Stimulated activated CD8-positive, alpha-beta memory T cell treated with anti-CD3 and anti-CD28 coated beads, Interleukin-7, amount 100 ng/mL, for 4 hours (primary cell): ENCODE data around the gene SPDL1.

Source experiments
- DNase-seq, 2 donors: peaks; one replicate each; pipeline ENCODE4 v3.0.0-alpha.2; 2020; ENCODE audit warnings: low read depth in 2 of 2

Gene SPDL1

GRCh38 chr5:169631360-169631759, 47.8 kb downstream of the SPDL1 start:
- no peak for DNase-seq

DNA sequence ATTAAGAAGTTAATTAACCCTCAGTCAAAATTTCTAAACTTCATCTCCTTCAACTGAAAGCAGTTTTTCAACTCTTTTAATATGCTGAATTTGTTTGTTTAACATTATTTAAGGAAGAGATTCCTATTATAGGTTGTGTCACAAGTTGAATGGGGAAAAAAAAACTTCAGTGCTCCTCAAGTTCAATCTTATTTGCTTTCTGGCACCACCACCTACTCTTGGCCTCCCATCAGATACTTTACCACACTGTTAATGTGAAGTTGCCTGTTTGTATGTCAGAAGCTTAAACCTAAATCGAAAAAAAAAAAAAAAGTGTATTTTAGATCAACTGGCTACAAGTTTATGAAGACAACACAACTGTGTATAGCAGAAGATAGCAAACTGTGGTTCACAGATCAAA, 49.4 kb downstream of the SPDL1 start:
- no peak for DNase-seq

DNA sequence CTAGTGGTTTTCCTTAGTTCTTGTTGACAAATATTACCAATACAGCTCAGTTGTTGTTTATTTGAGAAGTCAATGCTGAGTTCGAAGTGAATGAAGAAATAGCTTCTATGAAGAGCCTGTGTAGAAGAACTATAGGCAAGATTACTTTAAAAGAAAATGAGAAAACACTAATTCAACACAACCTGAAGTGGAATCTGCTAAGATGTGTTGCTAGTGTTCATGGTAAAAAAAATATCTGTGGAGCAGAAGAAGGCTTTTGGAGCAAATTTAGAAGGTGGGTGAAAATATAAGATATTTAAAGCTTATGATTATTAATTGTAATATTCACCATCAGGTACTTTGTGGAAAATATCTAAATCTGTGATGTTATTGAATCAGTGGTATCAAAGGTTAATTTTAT, 51.0 kb downstream of the SPDL1 start:
- no peak for DNase-seq

DNA sequence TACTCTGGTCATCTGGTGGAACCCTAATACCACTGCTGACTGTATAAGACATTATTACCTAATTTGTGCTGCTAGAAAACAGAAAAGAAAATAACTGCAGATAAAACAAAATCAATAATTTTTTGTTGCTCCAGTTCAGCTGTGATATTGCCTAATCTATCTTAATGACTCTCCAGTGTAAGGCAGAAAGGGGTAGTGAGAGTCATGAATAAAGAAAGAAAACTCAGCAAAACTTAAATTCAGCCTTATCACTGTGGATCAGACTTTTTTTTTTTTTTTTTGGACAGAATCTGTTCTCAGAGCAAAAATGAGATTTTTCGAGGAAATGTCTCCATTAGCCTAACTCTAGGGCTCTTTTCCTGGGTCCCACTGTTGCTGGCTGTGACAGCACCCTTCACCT, 52.4 kb downstream of the SPDL1 start:
- DNase-seq: no peak

DNA sequence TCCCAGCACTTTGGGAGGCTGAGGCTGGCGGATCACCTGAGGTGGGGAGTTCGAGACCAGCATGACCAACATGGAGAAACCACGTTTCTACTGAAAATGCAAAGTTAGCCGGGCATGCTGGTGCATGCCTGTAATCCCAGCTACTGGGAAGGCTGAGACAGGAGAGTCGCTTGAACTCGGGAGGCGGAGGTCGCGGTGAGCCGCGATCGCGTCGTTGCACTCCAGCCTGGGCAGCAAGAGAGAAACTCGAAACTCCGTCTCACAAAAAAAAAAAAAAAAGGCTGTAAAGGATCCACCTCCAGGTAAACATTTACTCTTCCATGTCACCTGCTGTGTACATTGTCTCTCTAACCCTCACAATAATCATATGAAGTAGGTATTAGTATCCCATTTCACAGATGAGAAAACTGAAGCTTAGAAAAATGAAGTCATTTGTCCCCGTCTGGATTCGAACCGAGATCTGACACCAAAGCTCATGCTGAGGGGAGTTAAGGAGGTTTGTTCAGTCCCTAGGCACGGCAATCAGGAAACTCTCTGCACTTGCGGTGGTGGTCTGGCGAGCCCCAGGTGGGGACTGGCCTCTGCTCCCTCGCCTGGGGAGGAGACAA, 53.0 kb downstream of the SPDL1 start:
- DNase-seq: no peak

DNA sequence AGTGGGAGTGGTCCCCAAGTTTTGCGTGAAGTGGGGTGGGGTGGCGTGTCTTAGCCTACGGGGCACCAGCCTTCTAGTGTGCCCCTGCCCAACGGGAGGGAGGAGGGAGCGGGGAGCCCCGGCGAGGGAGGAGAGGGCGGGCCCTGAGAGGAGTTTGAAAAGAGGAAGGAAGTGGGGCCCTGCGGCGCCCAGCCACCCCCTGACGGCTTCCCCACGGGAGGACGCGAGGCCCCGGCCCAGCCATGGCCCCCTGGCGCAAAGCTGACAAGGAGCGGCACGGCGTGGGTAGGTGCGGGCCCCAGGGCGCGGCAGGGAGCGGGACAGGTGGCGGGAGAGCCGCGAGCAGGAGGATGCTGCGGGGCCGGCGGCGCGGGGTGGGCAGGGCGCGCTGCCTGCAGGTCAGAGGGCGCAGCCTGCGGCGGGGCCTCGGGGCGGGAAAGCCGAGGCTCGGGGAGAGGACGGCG, 53.5 kb downstream of the SPDL1 start, which contains the start of gene DOCK2:
TSS of gene DOCK2 (plus strand) at position 191 of the 464 bp plus-strand sequence. CDS start at position 243, 52 bp downstream.
- DNase-seq: peak; percentile 50 to 68

GRCh38 chr5:169637549-169638121, 54.1 kb downstream of the SPDL1 start:
- DNase-seq: peak; percentile 52 to 62

GRCh38 chr5:169641253-169641652, 57.7 kb downstream of the SPDL1 start:
- no peak for DNase-seq

GRCh38 chr5:169646856-169647255, 63.3 kb downstream of the SPDL1 start:
- DNase-seq: no peak

- DNase-seq: no peak
Measured at GRCh38 chr5:169647566-169647965, 64.0 kb downstream of the SPDL1 start.

- no peak for DNase-seq
Measured at GRCh38 chr5:169648725-169649310, 65.2 kb downstream of the SPDL1 start.

- DNase-seq: no peak
Measured at GRCh38 chr5:169649486-169649885, 65.9 kb downstream of the SPDL1 start.

DNA sequence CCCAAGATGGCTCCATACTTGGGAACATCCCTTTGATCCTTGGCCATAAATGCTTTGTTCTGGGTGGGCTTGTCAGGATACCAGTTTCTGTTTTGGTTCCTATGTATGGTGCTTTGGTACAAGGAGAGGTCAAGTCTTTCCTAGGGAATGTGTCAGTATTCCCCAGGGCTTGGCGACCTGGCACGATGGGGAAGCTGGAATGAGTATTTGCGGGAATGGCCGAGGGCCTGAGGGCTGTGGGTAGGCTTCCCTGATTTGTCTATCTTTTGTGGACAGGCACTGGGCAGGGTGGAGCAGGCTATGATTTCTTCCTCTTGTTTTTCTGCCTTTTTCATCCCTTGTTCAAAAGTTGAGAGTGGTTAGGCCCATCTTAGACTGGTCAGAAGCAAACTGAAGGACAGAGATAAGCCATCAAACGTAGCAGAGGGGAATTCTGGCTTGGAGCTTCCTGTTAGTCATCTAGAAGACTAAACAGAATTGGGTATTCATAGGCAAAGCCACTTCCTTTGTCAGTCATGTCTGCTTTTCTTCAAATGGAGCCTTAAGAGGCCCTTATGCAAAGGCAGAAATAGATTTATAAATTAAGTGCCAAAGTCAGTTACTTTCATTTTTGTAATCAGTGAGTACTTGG, 67.2 kb downstream of the SPDL1 start:
- DNase-seq: no peak

- no peak for DNase-seq
Measured at GRCh38 chr5:169651526-169651925, 68.0 kb downstream of the SPDL1 start.

GRCh38 chr5:169652057-169652456, 68.5 kb downstream of the SPDL1 start:
- no peak for DNase-seq

DNA sequence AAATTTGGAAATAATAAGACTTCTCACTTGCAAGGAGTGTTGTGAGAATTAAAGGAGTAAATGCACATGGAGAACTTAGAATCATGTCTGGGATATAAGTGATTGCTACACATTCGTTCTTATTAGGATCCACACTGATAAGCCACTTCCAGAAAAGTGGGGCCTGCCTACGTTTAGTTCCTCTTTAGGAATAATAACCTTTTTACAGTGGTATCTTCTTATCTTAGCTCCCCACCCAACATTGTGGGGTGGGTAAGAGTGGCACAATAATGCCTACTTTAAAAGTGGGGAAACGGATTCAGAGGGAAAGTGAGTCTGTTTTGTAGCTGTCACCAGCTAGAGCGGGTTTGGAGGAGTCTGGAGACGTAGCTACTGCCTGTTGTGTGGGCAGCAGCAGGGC, 69.5 kb downstream of the SPDL1 start:
- no peak for DNase-seq
